Measurements from ENCODE around the gene EMX2. TPM values are rescaled to one million over a fixed set of nuclear protein-coding genes. Genes with fewer than 3 reads are reported as not detected.

EMX2 gene
- total RNA-seq, 1 donor from 2014 or later, result 3.3 TPM

GRCh38 chr10:117541405-117541908 lies 1.1 kb upstream of the EMX2 start:
- peak; percentile 67 for ATAC-seq
- intact Hi-C loops (cut with DNase I), result no loop called here
- DNase-seq (ENCODE audit: low spot score), result peak; percentile 83

DNA sequence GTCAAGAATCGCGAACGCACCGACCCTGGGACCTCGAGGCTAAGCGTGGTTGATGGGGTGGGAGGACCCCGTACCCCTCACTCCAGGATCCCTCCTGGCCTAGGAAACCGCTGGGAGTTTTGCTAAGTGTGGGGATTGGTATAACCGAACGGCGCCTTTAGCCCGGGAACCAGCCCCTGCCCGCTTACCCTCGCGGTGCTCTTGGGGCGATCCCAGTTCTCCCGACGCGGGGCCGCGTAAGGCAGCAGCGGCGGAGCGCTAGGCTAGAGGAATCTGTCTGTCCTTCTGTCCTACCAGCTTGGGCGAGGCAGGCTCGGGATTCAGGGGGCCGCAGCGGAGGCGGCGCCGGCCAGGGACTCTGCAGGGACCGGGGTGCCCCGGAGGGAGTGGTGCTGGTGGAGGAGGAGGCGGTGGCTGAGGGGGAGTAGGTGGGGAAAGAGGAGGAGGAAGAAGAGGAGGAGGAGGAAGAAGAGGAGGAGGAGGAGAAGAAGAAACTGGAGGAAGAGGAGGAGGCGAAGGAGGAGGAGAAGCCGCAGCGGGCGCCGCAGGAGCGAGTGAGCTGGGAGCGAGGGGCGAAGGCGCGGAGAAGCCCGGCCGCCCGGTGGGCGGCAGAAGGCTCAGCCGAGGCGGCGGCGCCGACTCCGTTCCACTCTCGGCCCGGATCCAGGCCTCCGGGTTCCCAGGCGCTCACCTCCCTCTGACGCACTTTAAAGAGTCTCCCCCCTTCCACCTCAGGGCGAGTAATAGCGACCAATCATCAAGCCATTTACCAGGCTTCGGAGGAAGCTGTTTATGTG lies 439 bp upstream of the EMX2 start:
- DNase-seq (ENCODE audit: low spot score) (no peak), ATAC-seq (peak; percentile 85)
- intact Hi-C loops (cut with DNase I), result no loop called here

DNA sequence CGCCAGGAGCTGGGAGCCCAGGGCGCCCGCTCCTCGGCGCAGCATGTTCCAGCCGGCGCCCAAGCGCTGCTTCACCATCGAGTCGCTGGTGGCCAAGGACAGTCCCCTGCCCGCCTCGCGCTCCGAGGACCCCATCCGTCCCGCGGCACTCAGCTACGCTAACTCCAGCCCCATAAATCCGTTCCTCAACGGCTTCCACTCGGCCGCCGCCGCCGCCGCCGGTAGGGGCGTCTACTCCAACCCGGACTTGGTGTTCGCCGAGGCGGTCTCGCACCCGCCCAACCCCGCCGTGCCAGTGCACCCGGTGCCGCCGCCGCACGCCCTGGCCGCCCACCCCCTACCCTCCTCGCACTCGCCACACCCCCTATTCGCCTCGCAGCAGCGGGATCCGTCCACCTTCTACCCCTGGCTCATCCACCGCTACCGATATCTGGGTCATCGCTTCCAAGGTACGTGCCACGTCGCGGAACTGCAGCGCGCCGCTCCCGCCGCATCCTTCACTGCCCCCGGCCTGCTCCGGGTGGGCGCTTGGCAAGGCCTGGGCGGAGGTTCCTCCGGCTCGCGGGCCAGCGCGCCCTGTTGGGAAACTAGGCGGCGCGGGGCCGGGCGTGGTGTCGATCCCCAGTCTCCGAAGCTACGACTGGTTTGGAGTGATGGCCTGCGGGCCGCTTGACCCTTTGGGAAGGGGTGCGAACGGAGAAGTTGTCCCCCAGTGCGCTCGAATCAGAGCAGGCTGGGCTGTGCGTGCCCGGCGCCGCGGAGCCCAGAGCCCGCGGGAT lies 868 bp downstream of the EMX2 start:
- ATAC-seq, result peak; percentile 4
- intact Hi-C loops (cut with DNase I), result no loop called here
- no peak for DNase-seq (ENCODE audit: low spot score)

DNA sequence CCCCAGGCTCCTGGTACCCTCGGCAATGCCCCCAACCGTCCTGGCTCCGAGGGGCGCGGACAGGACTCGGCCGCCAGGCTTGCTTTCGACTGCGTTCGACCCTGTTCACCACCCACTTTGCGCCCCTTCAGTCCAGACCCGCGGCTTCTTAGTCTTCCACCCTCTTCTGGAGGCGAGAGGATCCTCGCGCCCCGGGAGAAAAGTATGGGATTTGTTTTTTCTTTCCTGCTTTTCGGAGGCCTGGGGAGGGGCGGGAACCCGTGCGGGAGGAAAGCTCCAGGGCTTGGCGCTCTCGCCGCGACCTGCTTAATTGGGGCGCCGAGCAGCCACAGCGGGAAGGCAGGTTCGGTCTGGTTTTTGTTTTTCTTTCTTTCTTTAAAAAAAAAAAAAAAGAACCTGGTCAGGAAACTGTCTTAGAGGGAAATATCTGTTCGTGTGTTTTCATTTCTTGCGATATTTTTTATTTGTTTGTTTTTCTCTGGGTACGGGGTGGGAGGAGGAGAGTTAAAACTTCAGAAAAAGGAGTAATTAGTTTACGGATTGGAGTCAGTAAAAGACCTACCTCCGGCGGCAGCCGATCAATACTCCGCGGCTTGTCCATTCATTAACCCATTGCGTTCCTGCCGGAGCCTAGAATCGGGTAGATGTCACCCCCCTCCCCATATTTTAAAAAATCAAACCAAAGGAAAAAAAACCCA lies 1.6 kb downstream of the EMX2 start:
- ATAC-seq (no peak), DNase-seq (ENCODE audit: low spot score) (no peak)
- intact Hi-C loops (cut with DNase I), result no loop called here

DNA sequence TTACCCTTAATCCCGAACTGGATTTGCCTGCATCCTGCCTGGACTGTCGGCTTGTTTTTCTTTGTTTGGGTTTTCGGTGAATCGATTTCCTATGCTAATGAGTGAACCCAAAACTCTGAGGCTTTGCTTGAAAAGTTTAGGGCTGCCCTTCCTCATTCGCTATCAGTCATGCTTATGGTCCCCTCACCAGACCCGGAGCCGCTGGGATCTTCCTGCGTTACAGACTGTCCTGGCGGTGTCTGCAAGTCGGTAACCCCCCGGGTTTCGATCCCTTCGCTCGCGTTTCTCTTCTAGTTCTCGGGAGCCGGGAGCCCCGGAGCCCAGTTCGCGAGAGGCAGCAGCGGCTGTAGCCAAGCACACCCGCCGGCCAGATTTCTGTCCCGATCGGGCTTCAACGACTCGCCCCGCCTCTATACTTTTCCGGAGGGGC lies 2.2 kb downstream of the EMX2 start:
- DNase-seq (ENCODE audit: low spot score) (no peak), ATAC-seq (no peak)
- intact Hi-C loops (cut with DNase I), result no loop called here

DNA sequence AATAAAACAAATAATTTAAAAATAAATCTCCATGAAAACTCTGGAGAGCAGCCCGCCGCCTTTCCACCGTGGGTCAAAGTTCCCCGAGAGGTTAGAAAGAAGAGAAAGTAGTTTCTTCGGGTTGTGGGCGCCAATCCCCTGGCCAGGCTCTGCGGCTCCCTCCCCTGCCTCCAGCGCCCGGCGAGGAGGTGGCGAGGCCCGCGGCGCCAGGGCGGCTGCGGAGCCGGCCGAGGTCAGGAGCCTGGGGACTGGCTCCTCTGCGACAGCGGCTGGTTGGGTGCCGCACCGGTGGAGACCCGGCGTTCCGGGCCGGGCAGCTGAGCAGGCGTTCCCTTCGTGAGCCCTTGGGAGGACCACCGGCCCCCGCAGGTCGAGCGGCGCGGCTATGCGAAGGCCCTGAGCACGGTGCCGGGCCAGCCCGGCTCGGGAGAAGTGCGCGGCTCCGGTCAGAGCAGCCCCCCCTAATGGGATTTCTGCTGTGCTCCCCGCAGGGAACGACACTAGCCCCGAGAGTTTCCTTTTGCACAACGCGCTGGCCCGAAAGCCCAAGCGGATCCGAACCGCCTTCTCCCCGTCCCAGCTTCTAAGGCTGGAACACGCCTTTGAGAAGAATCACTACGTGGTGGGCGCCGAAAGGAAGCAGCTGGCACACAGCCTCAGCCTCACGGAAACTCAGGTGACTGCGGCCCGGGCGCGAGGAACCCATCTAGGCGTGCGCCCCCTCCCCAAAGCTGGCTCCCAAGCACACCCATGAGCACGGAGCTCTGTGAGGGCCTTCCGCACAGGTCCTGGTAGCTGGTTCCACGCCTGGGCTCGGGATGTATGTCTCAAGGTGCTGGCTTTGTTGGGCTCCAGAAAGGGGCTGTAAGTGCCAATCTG lies 2.8 kb downstream of the EMX2 start:
- ATAC-seq (no peak), DNase-seq (ENCODE audit: low spot score) (no peak)
- intact Hi-C loops (cut with DNase I), result no loop called here

- peak; percentile 51 for DNase-seq (ENCODE audit: low spot score)
- intact Hi-C loops (cut with DNase I), result no loop called here
Observed at GRCh38 chr10:117546020-117546580, 3.6 kb downstream of the EMX2 start.

DNA sequence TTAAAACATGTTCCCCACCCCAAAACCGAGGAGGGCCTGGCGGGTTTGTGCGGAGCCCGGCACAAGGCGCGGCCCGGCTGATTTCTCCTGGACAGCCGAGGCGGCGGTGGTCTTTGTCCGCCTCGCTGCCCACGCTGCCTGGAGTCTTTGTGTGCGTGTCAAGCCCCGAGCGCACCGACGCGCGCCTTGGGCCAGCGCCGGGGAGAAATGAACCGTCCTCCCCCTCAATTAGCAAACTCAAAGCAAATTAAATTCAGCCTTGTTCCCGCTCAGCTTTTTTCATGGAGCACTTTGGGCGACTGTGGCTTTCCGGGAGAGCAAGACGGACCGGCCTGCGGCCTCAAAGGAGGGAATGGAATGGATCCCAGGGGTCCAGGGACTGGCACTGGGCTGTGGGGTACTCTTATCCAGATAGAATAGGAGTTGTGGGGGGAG lies 4.1 kb downstream of the EMX2 start:
- intact Hi-C loops (cut with DNase I), result no loop called here
- DNase-seq (ENCODE audit: low spot score), result no peak
- ATAC-seq, result no peak

More at GRCh38 chr10:117546020-117546580, 3.6 kb downstream of the EMX2 start:
- ATAC-seq, result no peak

DNA sequence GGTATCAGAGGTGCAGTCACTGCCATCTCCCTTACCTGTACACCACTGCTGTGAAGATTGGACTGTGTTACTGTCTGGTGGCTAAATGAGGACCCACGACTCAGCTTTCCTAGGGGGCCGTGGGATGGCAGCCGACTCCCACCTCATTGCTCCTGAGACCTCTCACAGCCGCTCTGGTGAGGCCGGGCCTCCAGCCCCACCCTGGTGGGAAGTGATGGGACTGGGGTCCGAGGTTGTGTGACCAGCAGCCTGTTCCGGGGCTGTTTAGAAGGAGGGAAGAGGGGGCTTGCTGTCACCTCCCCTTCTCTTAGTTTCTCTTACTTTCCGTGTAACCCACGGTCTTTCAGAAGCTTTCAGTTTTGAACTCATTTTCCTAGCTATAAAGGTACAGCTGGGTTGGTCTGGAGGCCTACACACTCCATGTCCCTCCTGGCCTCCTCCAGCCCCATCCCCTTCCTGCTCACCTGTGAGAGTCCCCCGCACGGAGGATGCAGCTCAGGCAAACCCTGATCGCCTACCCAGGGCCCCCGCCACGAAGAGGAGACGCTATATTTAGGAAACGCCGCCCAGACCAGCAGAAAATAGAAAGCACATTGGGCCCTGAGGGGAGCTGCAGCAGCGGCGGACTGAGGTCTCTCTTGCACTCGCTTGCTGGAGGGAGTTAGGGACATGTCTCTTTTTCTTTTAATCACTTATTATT lies 4.6 kb downstream of the EMX2 start:
- ATAC-seq (no peak), DNase-seq (ENCODE audit: low spot score) (peak; percentile 25)
- intact Hi-C loops (cut with DNase I), result no loop called here

GRCh38 chr10:117547716-117548668 lies 5.4 kb downstream of the EMX2 start:
- ATAC-seq, result no peak
- intact Hi-C loops (cut with DNase I), result no loop called here
- no peak for DNase-seq (ENCODE audit: low spot score)

DNA sequence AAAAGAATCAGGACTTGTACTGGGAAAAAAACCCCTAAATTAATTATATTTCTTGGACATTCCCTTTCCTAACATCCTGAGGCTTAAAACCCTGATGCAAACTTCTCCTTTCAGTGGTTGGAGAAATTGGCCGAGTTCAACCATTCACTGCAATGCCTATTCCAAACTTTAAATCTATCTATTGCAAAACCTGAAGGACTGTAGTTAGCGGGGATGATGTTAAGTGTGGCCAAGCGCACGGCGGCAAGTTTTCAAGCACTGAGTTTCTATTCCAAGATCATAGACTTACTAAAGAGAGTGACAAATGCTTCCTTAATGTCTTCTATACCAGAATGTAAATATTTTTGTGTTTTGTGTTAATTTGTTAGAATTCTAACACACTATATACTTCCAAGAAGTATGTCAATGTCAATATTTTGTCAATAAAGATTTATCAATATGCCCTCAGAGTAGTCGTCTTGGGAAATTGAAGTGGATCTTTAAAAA lies 6.6 kb downstream of the EMX2 start:
- ATAC-seq (no peak), DNase-seq (ENCODE audit: low spot score) (no peak)
- intact Hi-C loops (cut with DNase I), result no loop called here

DNA sequence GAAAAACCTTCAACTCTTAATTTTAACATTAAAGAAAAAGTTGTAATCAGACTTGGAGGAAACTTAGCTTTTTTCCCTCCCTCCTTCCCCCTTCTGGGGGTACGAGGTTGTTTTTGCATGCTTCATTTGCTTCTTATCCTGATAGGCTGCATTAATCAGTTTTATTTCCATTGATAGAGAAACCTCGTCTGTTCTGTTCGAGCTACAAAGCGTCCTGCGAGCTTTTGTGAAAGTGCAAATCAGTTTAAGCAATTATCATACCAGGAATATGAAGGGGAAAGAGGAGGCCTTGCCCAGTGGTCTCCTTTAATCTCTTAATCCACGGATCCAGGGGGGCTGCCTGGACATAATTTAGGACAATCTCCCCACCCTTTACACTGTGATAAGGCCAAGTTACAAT lies 7.5 kb downstream of the EMX2 start:
- intact Hi-C loops (cut with DNase I), result no loop called here
- ATAC-seq (no peak), DNase-seq (ENCODE audit: low spot score) (no peak)

DNA sequence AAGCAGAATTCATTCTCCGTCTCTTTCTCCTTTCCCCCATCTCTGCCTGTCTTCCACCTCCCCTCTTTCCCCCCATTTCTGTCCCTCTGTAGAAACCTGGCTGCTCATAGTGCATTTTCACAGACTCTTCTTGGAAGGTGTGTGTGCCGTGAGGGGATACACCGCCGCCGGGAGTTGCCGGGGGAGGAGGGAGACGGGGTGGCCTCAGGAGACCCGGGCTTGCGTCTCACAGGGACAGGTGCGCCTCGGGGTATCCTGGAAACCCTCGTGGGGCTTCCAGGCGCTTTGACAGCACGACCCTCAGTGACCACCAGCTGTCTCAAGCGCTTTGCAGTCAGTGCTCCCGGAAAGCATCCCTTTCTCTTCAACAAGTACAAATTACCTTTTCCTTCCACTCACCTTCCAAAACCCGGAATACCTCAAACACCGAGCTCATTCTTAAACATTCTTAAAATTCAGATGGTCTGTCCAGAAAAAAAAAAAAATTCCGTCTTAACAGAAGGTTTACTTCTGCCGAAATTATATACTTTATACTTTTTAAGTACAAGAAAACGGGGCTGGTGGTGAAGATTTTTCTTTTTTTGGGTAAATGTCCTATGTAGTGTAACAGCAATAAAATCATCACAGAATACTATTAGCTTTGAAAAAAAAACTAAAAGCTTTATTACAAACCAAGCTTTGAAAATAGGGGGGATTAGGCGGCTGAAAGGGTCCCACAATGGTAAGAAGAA lies 8.2 kb downstream of the EMX2 start:
- DNase-seq (ENCODE audit: low spot score) (no peak), ATAC-seq (no peak)
- intact Hi-C loops (cut with DNase I), result no loop called here

GRCh38 chr10:117551330-117552155 lies 9.0 kb downstream of the EMX2 start:
- DNase-seq (ENCODE audit: low spot score) (no peak), ATAC-seq (no peak)
- intact Hi-C loops (cut with DNase I), result no loop called here

DNA sequence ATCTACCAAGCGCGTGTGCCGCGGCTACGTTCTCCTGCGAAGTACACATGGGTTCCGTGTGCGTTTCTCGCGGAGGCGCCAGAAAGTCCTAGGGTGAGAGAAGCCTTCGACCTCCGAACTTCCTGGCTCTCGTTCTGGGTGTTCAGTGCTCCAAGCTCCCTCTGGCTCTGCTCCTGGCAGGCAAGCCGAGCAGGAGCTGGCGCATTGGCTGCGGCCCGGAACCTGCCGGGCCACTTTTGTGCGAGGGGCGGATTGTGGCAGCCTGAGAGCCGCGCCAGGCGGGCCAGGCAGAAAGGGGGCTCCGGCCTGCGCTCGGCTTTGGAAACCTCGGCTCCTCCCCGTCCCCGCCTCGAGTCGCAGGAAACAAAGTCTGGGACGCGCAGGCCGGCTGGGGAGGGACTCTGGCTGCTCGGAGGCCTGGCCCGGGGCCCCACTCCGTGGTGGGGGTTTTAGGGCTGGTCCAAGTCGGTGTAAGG lies 9.6 kb downstream of the EMX2 start:
- DNase-seq (ENCODE audit: low spot score) (no peak), ATAC-seq (peak; percentile 39)
- intact Hi-C loops (cut with DNase I), result no loop called here
